Muscle of arm (tissue), 12 donors: ENCODE measurements around the gene ENTPD6. TPM values are rescaled to one million over a fixed set of nuclear protein-coding genes. Genes with fewer than 3 reads are reported as not detected.

ENCODE experiments used
- DNase-seq: peaks from one replicate; pipeline ENCODE4 v3.0.0-alpha.2; 2013
- polyA plus RNA-seq, 12 donors: library from polyadenylated mRNA; unstranded; fragments of 120-200 nt; gene quantifications; one replicate each; pipeline ENCODE4 v1.2.1, GENCODE V29; 2013; ENCODE audit not compliant: insufficient read length in 12 of 12

Gene ENTPD6
- polyA plus RNA-seq, 12 donors: 25.2 to 73.1 (median 31.2) TPM; not detected in 1

- DNase-seq: no peak
These were observed 11.8 kb downstream of the ENTPD6 start for GRCh38 chr20:25207149-25207959.

GRCh38 chr20:25207960-25208534 lies 12.5 kb downstream of the ENTPD6 start:
- DNase-seq: no peak

GRCh38 chr20:25209400-25209799 lies 13.9 kb downstream of the ENTPD6 start:
- no peak for DNase-seq

GRCh38 chr20:25209911-25210310 lies 14.4 kb downstream of the ENTPD6 start:
- no peak for DNase-seq

- no peak for DNase-seq
These were observed 15.8 kb downstream of the ENTPD6 start for GRCh38 chr20:25211273-25211672.

GRCh38 chr20:25212242-25212641 lies 16.7 kb downstream of the ENTPD6 start:
- DNase-seq: no peak

GRCh38 chr20:25213566-25214425 lies 18.3 kb downstream of the ENTPD6 start:
- no peak for DNase-seq

GRCh38 chr20:25214426-25214790 lies 18.9 kb downstream of the ENTPD6 start:
- DNase-seq: no peak

GRCh38 chr20:25214819-25215218 lies 19.3 kb downstream of the ENTPD6 start:
- DNase-seq: no peak

- DNase-seq: no peak
These were observed 20.0 kb downstream of the ENTPD6 start for GRCh38 chr20:25215521-25215920.

- DNase-seq: no peak
These were observed 20.9 kb downstream of the ENTPD6 start for GRCh38 chr20:25216199-25216945.

- no peak for DNase-seq
These were observed 21.9 kb downstream of the ENTPD6 start for GRCh38 chr20:25217161-25218108.

GRCh38 chr20:25218109-25218486 lies 22.6 kb downstream of the ENTPD6 start:
- DNase-seq: no peak

- DNase-seq: no peak
These were observed 23.0 kb downstream of the ENTPD6 start for GRCh38 chr20:25218492-25218891.

- no peak for DNase-seq
These were observed 23.9 kb downstream of the ENTPD6 start for GRCh38 chr20:25219365-25219764.

- DNase-seq: no peak
These were observed 24.7 kb downstream of the ENTPD6 start for GRCh38 chr20:25220021-25220730.

GRCh38 chr20:25220810-25221591 lies 25.5 kb downstream of the ENTPD6 start:
- DNase-seq: no peak

GRCh38 chr20:25221592-25222460 lies 26.3 kb downstream of the ENTPD6 start:
- peak; percentile 65 for DNase-seq
